GM21381 (cell line): ENCODE data around the gene KRT34.
"Not testable (repeated sequence)": the region's sequence is repeated elsewhere in the genome, so short reads cannot be mapped to it uniquely, and the experiment has no call there.

ENCODE experiments used
- ATAC-seq: cut with Tn5 transposase; IDR thresholded peaks from one replicate; pipeline ENCODE4 v1.9.1; 2021; ENCODE audit warnings: mild to moderate bottlenecking, moderate library complexity; ENCODE audit not compliant: unreplicated experiment

KRT34 gene

DNA sequence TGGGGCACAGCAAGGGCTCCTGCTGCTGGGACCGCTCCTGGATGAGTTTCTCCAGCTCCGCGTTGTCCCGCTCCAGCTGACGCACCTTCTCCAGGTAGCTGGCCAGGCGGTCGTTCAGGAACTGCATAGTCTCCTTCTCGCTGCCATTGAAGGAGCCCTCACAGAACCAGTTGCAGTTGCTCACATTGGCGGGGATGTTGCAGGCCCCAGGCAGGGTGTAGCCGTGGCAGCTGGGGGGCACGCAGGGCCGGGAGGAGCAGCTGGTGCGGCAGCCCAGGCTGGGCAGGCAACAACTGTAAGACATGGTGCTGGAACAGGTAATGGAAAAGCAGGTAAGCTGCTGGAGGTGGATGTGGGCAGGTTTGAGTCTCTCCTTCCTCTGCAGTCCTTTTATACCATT lies at the start of gene KRT34:
Gene KRT34, minus strand, starts transcription at position 364 of the 400 bp plus-strand sequence. Its CDS starts 60 bp downstream, at position 304.
- not testable (repeated sequence) for ATAC-seq

DNA sequence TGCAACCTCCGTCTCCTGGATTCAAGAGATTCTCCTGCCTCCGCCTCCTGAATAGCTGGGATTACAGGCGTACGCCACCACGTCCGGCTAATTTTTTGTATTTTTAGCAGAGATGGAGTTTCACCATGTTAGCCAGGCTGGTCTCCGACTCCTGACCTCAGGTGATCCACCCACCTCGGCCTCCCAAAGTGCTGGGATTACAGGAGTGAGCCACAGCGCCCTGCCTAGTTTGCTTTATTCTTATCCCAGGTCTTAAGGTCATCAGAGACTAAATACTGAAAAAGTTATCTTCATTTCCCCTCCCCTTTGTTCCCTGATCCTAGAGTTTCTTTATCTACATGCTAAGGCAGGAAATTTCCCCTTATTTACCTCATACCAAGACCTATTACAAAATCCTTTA lies 48.3 kb upstream of the KRT34 start:
- not testable (repeated sequence) for ATAC-seq

GRCh38 chr17:41429667-41430066 lies 47.6 kb upstream of the KRT34 start:
- no peak for ATAC-seq

GRCh38 chr17:41428591-41429291 lies 46.6 kb upstream of the KRT34 start:
- ATAC-seq: no peak

DNA sequence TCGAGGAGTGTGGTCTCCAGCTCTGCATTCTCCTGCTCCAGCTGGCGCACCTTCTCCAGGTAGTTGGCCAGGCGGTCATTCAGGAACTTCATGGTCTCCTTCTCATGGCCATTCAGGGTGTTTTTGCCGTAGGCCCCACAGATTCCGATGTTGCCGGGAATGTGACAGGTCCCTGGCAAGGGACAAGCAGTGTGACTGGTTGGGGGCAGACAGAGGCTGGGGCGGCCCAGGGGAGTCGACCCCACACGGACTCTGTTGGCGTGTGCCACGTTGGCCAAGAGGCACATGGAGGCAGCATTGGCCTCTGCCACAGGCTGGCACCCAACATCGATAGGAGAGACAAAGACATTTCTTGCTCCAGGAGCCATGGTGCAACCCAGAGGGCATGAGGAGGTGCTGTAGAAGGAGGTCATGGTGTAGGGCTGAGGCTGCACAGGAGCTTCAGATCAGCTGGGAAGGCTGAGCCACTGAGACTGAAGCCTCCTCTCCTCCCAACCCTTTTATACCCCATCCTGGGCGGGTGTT lies 42.1 kb upstream of the KRT34 start, which contains the start of gene KRT37:
Gene KRT37, minus strand, starts transcription at position 475 of the 525 bp plus-strand sequence. Its CDS starts 62 bp downstream, at position 413.
- ATAC-seq: no peak

DNA sequence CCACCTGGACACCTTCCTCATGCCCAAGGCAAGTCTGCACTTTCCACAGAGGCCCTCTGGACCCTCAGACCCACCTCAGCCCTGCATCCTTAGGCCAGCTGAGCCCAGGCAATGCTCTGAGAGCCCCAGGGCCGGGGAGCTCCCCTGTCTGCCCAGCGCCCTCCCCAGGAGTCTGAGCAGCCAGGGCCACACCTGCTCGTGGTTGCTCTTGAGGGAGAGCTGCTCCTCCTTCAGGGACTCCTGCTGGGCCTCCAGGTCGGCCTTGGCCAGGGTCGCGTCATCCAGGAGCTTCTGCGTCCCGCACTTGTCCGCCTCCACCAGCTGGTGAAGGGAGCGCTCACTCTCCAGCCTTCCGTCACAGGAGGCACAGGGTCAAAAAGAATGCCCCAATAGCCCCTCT lies 40.5 kb upstream of the KRT34 start:
- not testable (repeated sequence) for ATAC-seq

DNA sequence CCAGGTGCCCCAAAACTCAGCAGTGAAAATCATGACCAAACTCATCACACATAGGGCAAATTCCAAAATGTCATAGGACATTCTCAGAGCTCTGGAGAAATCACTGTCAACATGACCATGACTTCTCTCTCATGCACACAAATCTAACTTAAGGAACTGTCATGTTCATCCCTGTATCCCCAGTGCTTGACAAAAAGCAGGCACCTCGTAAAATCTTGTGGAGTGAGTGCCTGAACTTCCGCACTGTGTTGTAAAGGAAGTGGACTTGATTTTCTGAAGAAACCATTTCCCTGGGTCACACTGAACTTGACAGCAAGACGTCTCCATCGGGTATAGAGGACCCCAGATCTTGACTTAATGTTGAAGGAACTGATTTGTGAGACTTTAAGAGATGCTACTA lies 39.5 kb upstream of the KRT34 start:
- no peak for ATAC-seq

GRCh38 chr17:41421116-41421515 lies 39.0 kb upstream of the KRT34 start:
- no peak for ATAC-seq

GRCh38 chr17:41420134-41420533 lies 38.0 kb upstream of the KRT34 start:
- no peak for ATAC-seq

DNA sequence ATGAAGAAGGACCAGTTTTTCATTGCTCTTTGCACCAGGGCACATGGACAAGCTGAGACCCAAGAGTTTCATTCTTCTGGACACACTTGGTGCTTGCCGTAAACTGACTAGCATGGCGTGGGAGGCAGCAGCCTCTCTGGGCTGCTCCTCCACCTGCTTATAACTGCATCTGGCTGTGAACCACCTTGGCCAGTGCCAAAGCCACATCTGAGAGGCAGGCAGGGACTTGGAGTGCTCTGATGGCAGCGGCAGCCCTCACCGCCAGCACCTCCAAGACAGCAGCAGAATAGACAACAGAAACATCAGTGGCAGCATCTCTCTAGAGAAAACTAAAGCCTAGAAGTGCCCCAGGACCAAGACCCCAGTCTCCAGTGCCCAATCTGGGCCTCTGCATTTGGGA lies 37.6 kb upstream of the KRT34 start:
- no peak for ATAC-seq

DNA sequence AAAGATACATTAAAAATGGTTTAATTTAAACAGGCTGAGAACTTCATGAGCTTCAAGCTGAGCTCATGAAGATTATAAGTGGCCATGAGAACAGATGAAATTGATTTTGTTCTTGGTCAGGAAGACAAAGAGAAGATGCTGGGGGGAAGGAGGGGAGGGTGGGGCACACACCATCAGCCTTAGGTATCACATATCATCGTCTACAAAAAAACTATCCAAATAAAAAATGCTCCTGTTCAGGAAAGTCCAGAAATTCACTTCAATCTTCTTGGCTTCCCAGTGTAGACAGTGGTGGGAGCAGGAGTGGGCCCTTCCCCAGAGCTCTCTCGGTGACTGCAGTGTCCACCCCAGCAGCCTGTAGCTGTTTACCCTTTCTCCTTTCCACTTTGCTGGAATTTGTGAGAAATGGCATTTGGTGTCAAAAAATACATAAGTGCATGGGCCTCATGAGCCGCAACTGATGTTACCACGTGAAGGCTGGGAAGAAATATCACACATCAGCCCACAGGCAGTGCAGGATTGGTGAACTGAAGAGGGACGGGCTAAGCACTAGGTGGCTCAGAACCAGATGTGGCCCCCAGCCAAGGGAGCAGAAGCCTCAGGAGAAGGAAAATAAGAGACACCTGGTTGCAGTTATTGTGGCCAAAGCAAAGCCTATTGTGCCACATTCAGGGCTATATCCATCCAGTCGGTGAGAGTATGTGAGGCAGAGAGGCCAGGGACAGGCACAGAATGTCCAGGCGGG lies 36.2 kb upstream of the KRT34 start:
- no peak for ATAC-seq

GRCh38 chr17:41417576-41418015 lies 35.5 kb upstream of the KRT34 start:
- no peak for ATAC-seq

- ATAC-seq: no peak
Observed at GRCh38 chr17:41417127-41417526, 35.0 kb upstream of the KRT34 start.

- ATAC-seq: no peak
Observed at GRCh38 chr17:41416479-41416878, 34.4 kb upstream of the KRT34 start.

- no peak for ATAC-seq
Observed at GRCh38 chr17:41415833-41416335, 33.8 kb upstream of the KRT34 start.

DNA sequence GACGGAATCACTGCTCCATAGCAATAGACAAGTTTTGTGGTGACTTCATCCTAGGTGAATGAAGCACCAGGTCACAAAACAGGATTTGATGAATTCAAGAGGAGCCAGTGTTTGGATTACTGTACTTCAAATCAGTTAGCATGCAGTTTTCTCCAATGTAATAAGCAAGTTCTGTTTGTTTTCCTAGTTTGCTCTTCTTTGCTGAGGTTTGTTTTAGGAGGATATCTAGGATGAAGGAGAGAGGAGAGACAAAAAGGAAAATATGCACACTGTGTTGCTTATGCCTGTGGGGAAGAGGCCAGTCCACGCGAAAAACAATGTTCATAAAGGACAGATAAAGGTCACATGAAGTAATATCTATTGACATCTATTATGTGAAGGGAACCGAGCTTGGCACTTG lies 33.3 kb upstream of the KRT34 start:
- ATAC-seq: no peak

DNA sequence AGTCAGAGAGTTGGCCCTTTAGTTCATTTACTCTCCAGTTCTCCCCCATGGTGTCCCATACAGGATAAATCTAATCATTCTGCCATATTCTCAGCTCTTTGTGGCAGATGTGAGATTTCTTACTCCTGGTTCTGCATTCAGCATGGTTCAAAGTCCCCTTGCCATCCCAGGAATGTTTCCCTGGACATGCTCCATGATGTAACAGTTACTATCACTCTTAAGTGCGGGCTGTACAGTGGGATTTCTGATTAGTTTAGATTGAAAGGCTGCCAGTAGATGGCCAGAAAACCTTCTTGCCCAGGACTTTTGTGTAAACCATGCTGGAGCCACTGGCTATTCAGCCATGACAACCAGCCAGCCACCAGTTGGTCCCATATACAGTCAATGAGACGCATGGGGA lies 31.9 kb upstream of the KRT34 start:
- ATAC-seq: no peak

GRCh38 chr17:41413353-41413957 lies 31.3 kb upstream of the KRT34 start:
- ATAC-seq: no peak

- ATAC-seq: no peak
Observed at GRCh38 chr17:41411072-41411840, 29.1 kb upstream of the KRT34 start.

GRCh38 chr17:41407226-41407625 lies 25.1 kb upstream of the KRT34 start:
- ATAC-seq: no peak

DNA sequence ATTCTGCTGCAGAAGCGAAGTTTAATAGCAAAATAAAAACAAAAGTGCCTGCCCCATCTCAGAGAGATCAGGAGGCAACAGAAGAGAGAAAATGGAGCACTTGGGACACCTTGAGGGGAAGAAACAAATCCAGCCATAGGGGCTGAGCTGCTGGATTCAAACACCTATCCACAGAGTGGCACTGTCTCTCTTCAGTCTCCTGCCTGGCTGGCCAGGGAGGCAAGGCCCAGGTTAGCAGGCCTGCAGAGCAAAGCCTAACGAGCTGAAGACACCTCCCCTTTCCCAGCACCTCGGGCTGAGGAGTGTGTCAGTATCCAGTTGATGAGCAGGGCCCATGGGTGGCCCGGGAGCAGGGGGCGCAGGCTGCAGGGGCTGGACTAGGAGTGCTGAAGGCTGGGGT lies 24.1 kb upstream of the KRT34 start:
- no peak for ATAC-seq
